DND-41 (cell line): Measurements from ENCODE around the gene CLDN10.

Source experiments
- ATAC-seq: fragments of 200-7000 bp; cut with Tn5 transposase; 3 replicates; pipeline ENCODE4 v1.9.1; 2021; ENCODE audit warnings: low read depth; ENCODE audit not compliant: insufficient read depth
- DNase-seq: peaks from one replicate; pipeline ENCODE4 v3.0.0-alpha.2; 2020
- H2AFZ ChIP-seq: 2 replicates; pipeline ENCODE4 v1.6.0; 2012; ENCODE audit warnings: low read depth, low read length
- H3K27ac ChIP-seq: 2 replicates; pipeline ENCODE4 v1.5.1; 2012; ENCODE audit warnings: low read length, inconsistent platforms
- H3K27me3 ChIP-seq: fragments of 200-600 bp; sonication (generic); 2 replicates; pipeline ENCODE4 v1.6.0; 2012; ENCODE audit warnings: low read length, mild to moderate bottlenecking, inconsistent platforms; ENCODE audit not compliant: insufficient read depth, poor library complexity
- H3K36me3 ChIP-seq: 2 replicates; pipeline ENCODE4 v1.5.1; 2012; ENCODE audit warnings: low read length, inconsistent platforms; ENCODE audit not compliant: insufficient read depth
- H3K4me1 ChIP-seq: 2 replicates; pipeline ENCODE4 v1.5.1; 2012; ENCODE audit warnings: mild to moderate bottlenecking, low read length; ENCODE audit not compliant: insufficient read depth
- H3K4me2 ChIP-seq: 2 replicates; pipeline ENCODE4 v1.6.0; 2012; ENCODE audit warnings: mild to moderate bottlenecking, moderate library complexity, low read length, inconsistent platforms; ENCODE audit not compliant: insufficient read depth
- H3K4me3 ChIP-seq, 2 experiments: fragments of 200-600 bp in 1 of 2; shearing (Covaris generic) in 1 of 2; 2 replicates each; pipeline ENCODE4 v1.5.1; 2012 to 2016; ENCODE audit warnings: inconsistent platforms in 2 of 2, low read length in 2 of 2, mild to moderate bottlenecking in 2 of 2, low read depth in 1 of 2, moderate library complexity in 1 of 2
- H3K79me2 ChIP-seq: 2 replicates; pipeline ENCODE4 v1.6.0; 2012; ENCODE audit warnings: low read length, inconsistent platforms; ENCODE audit not compliant: insufficient read depth
- H3K9ac ChIP-seq: 2 replicates; pipeline ENCODE4 v1.6.0; 2012; ENCODE audit warnings: low read depth, mild to moderate bottlenecking, inconsistent platforms, low read length, moderate library complexity
- H3K9me3 ChIP-seq: 2 replicates; pipeline ENCODE4 v1.5.1; 2012; ENCODE audit warnings: low read length, moderate library complexity, mild to moderate bottlenecking, inconsistent platforms; ENCODE audit not compliant: insufficient read depth, severe bottlenecking
- H4K20me1 ChIP-seq: 2 replicates; pipeline ENCODE4 v1.6.0; 2012; ENCODE audit warnings: low read length; ENCODE audit not compliant: insufficient read depth
- EZH2 ChIP-seq: IDR thresholded peaks from 3 replicates; pipeline ENCODE4 v1.6.1; 2012; ENCODE audit warnings: borderline replicate concordance, low read depth, mild to moderate bottlenecking, moderate library complexity, low read length, inconsistent platforms; ENCODE audit not compliant: severe bottlenecking
- TF ChIP-seq, protein P1 (sequence below): IDR thresholded peaks from 2 replicates; pipeline ENCODE4 v1.5.1; 2012; ENCODE audit warnings: borderline replicate concordance, low read length, moderate library complexity, mild to moderate bottlenecking; ENCODE audit not compliant: poor library complexity, severe bottlenecking; ENCODE audit errors: extremely low read depth

Gene CLDN10, protein sequence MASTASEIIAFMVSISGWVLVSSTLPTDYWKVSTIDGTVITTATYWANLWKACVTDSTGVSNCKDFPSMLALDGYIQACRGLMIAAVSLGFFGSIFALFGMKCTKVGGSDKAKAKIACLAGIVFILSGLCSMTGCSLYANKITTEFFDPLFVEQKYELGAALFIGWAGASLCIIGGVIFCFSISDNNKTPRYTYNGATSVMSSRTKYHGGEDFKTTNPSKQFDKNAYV

DNA sequence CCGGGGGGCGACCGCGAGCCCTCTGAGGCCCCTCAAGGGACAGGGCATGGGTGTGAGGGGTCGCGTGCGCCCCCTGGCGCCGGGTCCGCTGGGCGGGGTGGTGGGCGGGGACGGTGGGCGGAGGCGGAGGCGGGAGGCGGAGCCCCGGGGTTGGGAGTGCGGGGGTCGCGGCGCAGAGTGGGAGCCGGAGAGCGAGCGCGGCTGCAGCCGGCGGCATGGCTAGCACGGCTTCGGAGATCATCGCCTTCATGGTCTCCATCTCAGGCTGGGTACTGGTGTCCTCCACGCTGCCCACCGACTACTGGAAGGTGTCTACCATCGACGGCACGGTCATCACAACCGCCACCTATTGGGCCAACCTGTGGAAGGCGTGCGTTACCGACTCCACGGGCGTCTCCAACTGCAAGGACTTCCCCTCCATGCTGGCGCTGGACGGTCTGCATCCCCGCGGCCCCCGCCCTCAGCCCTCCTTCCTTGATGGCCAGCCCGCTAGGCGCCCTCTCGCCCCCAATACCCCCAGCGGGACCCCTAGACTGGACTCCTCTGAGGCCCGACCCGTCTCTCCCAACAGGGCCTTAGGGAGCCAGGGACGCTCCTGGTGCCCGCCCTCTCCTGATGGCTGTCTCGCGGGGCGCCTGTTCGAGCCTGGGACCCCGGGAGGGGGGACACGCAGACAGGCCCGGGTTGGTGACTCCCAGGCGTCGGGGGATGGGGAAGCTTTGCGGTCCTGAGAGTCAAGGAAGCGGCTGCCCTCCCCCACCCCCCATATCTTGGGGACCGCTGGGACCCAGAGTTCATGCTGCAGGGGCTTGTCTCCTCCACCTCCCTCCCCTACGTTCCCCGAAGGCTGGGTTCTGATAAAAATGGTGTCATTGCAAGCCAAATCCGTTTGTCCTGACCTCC is at the start of gene CLDN10:
CLDN10 (plus strand) TSS at position 182 of the 903 bp plus-strand sequence; CDS start at position 216, 34 bp downstream.
- no peaks in the 10 kb centered on the region for H3K36me3 ChIP-seq
- TF ChIP-seq, protein P1, sequence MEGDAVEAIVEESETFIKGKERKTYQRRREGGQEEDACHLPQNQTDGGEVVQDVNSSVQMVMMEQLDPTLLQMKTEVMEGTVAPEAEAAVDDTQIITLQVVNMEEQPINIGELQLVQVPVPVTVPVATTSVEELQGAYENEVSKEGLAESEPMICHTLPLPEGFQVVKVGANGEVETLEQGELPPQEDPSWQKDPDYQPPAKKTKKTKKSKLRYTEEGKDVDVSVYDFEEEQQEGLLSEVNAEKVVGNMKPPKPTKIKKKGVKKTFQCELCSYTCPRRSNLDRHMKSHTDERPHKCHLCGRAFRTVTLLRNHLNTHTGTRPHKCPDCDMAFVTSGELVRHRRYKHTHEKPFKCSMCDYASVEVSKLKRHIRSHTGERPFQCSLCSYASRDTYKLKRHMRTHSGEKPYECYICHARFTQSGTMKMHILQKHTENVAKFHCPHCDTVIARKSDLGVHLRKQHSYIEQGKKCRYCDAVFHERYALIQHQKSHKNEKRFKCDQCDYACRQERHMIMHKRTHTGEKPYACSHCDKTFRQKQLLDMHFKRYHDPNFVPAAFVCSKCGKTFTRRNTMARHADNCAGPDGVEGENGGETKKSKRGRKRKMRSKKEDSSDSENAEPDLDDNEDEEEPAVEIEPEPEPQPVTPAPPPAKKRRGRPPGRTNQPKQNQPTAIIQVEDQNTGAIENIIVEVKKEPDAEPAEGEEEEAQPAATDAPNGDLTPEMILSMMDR, result no peak
- TF ChIP-seq EZH2, result no peak
- H3K4me3 ChIP-seq, result no peak within 1 kb of the TSS
- H3K9ac ChIP-seq, result no peak within 1 kb of the TSS
- no peaks in the 10 kb centered on the region for H3K27me3 ChIP-seq
- H2AFZ ChIP-seq, result no peak within 1 kb of the TSS
- H3K27ac ChIP-seq, result no peak within 1 kb of the TSS
- DNase-seq (no peak), ATAC-seq (no peak)
- no peaks in the 10 kb centered on the region for H4K20me1 ChIP-seq
- no peaks in the 10 kb centered on the region for H3K79me2 ChIP-seq
- no peaks in the 10 kb centered on the region for H3K4me1 ChIP-seq
- H3K4me2 ChIP-seq, result no peak within 1 kb of the TSS
- no peaks in the 10 kb centered on the region for H3K9me3 ChIP-seq

DNA sequence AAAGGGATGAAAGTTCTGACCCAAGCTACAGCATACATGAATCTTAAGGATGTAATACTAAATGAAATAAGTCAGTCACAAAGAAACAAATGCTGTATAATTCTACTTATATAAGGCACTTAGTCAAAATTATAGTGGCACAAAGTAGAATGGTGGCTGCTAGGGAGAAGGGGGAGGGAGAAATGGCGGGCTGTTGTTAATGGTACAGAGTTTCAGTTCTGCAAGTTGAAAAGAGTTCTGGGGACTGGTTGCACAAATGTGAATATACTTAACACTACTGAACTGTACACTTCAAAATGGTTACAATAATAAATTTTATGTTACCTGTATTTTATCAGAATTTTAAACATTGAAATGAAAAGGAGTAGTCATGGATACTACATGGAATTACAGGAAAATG is 48.9 kb upstream of the CLDN10 start:
- no peak for TF ChIP-seq EZH2
- TF ChIP-seq, protein P1, result no peak
- Histone ChIP-seq H3K4me2 (no peak overlapping the region), H3K27ac (no peak overlapping the region), H3K4me3 (no peak overlapping the region), H3K9ac (no peak overlapping the region), H3K27me3 (no peaks in the 10 kb centered on the region), H3K9me3 (peaks cover 6% of the 10 kb centered on the region), H4K20me1 (no peaks in the 10 kb centered on the region), H3K36me3 (no peaks in the 10 kb centered on the region), H2AFZ (no peak overlapping the region), H3K79me2 (no peaks in the 10 kb centered on the region), H3K4me1 (no peaks in the 10 kb centered on the region)
- DNase-seq (no peak), ATAC-seq (no peak)

DNA sequence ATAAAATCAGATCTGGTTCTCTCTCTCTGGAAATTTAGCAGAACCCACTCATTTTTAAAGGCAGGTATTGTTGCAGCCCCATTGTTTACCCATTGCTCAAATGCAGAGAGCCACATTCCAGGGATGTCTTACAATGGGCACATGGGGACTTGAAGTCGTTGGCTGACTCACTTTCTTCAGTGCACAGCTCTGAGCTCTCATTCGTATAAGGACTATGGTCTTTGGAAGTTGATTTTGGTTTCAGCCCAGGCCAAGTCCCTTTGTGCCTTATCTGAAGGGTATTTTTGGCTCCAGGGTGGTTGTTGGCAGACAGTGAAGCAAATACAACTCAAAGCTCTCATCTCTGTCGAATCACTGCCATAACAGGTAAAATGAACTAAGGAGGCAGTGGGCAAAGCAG is 47.3 kb upstream of the CLDN10 start:
- Histone ChIP-seq H3K27me3 (no peaks in the 10 kb centered on the region), H3K4me1 (no peaks in the 10 kb centered on the region), H3K4me3 (no peak overlapping the region), H3K36me3 (no peaks in the 10 kb centered on the region), H3K4me2 (no peak overlapping the region), H3K79me2 (no peaks in the 10 kb centered on the region), H3K9me3 (peaks cover 5% of the 10 kb centered on the region), H3K27ac (no peak overlapping the region), H4K20me1 (no peaks in the 10 kb centered on the region), H2AFZ (no peak overlapping the region), H3K9ac (no peak overlapping the region)
- no peak for DNase-seq
- no peak for TF ChIP-seq EZH2
- TF ChIP-seq, protein P1, result no peak
- ATAC-seq, result no peak
